HG02973 (cell line): Measurements from ENCODE around the gene HSPB6.

ENCODE experiments used
- ATAC-seq: cut with Tn5 transposase; IDR thresholded peaks from one replicate; pipeline ENCODE4 v1.9.1; 2021; ENCODE audit warnings: moderate library complexity; ENCODE audit not compliant: unreplicated experiment

The HSPB6 gene

GRCh38 chr19:35717665-35718344, 39.0 kb downstream of the HSPB6 start, which contains the start of gene KMT2B:
Gene KMT2B, plus strand, starts transcription at chr19:35718003. Its CDS starts 16 bp downstream, at chr19:35718019.
- ATAC-seq: no peak

- ATAC-seq: peak; percentile 51
Observed at GRCh38 chr19:35716801-35717664, 39.8 kb downstream of the HSPB6 start.

GRCh38 chr19:35715981-35716800, 40.6 kb downstream of the HSPB6 start:
- ATAC-seq: no peak

- ATAC-seq: no peak
Observed at GRCh38 chr19:35715355-35715809, 41.4 kb downstream of the HSPB6 start.

- ATAC-seq: no peak
Observed at GRCh38 chr19:35714601-35715354, 42.1 kb downstream of the HSPB6 start.

- ATAC-seq: no peak
Observed at GRCh38 chr19:35713904-35714495, 42.8 kb downstream of the HSPB6 start.

GRCh38 chr19:35713506-35713850, 43.4 kb downstream of the HSPB6 start:
- no peak for ATAC-seq

- no peak for ATAC-seq
Observed at GRCh38 chr19:35712567-35713505, 44.0 kb downstream of the HSPB6 start.

- ATAC-seq: no peak
Observed at GRCh38 chr19:35710784-35711723, 45.8 kb downstream of the HSPB6 start.

GRCh38 chr19:35708391-35708790, 48.4 kb downstream of the HSPB6 start:
- ATAC-seq: no peak
